OCI-LY7 (cell line): ENCODE measurements around the gene ATRAID.

Experiments used
- CTCF ChIP-seq: fragments of 200-600 bp; sonication (generic); conservative IDR thresholded peaks from 2 replicates; pipeline ENCODE4 v1.5.1; 2014; ENCODE audit warnings: mild to moderate bottlenecking, antibody characterized with exemption, low read length, moderate library complexity, mixed read lengths
- EZH2phosphoT487 ChIP-seq: fragments of 200-600 bp; sonication (generic); IDR thresholded peaks from 2 replicates; pipeline ENCODE4 v1.6.1; 2018; ENCODE audit warnings: low read depth, borderline replicate concordance, mild to moderate bottlenecking, mixed run types, antibody characterized with exemption, low read length, moderate library complexity, mixed read lengths

GRCh38 chr2:27242614-27242951, 30.7 kb downstream of the ATRAID start:
- TF ChIP-seq EZH2phosphoT487 (no peak), CTCF (no peak)
